ENCODE results near the gene DHX34.

DHX34 gene

DNA sequence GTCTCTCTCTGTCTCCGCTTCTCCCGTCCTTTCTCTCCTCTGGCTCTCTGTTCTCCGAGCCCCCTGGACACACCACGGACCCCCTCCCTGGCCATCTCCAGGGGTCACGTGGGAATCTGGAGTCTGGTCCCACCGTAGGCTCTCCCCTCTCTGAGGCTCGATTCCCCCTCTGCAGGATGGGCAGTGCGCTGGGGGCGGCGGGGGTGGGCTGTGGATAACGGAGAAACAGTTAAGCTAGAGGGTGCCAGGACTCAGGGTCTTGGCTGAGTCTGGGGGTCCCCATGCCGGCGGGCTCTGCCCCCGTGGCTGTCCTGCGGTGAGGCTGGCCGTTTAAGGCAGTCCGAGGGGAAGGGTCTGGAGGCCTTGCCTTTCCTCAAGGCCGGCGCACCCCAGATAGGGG lies 70.7 kb downstream of the DHX34 start:
- no peak for DNase-seq

- DNase-seq = no peak
Measured at GRCh38 chr19:47421244-47421786, 72.2 kb downstream of the DHX34 start.

GRCh38 chr19:47421844-47422395 lies 72.8 kb downstream of the DHX34 start:
- DNase-seq = no peak

GRCh38 chr19:47422417-47423163 lies 73.5 kb downstream of the DHX34 start:
- no peak for DNase-seq

GRCh38 chr19:47423203-47423882 lies 74.2 kb downstream of the DHX34 start:
- no peak for DNase-seq

- peak; percentile 53 for DNase-seq
Measured at GRCh38 chr19:47427241-47428176, 78.4 kb downstream of the DHX34 start.

- peak; percentile 81 for DNase-seq
Measured at GRCh38 chr19:47428177-47428894, 79.2 kb downstream of the DHX34 start.

DNA sequence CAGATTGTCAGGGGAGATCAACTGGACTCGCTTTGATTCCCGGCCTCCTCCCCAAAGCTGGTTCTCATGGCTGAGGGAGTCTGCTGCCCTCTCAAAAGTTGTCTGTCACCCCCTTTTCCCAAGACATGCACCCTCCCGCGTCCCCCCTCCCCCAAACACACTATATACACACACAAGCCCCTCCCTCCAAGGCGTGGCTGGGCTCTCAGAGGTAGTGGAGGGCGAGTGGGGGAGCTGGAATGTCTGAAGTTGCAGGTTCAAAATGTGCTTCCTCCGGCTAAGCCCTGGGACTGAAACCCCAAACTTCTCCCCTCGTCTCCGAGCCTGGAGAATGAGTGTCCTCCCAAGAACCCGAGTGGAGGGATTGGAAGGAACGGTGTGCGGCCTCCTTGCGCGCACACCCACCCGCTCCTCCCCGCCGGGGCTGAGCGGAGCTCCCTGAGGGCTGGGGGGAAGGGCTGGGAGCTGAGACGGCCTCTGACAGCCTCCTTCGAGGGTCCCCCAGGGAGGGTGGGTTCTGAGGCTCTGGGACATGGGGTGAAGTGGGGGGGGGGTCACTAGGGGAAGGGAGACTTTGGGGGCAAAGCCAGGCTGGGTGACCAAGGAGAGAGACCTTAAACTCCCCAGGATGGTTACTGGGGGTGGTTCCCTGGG lies 80.2 kb downstream of the DHX34 start:
- no peak for DNase-seq

- peak; percentile 16 for DNase-seq
Measured at GRCh38 chr19:47430041-47430802, 81.1 kb downstream of the DHX34 start.

DNA sequence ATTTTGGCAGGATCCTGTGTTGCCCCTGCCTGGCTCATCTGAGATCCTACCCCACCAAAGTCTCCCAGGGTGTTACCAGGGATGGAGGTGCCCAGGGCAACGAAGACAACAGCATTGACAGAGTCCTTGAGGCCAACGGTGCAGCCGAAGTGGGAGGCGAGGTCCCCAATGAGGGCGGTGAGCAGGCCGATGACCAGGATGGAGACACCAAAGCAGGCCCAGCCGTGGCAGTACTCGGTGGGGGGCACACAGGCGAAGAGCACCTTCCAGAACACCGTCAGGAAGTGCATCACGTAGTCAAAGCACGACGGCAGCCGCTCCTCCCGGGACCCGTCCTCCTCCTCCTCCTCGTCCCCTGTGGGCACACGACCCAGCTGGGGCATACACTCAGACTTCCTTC lies 83.0 kb downstream of the DHX34 start:
- no peak for DNase-seq

Measured in stimulated activated naive CD4-positive, alpha-beta T cell treated with Interleukin-2 at 50 U/mL for 16 hours (primary cell).